EH (cell line): Measurements from ENCODE around the gene PDZRN3.
"Not testable (repeated sequence)": the region's sequence is repeated elsewhere in the genome, so short reads cannot be mapped to it uniquely, and the experiment has no call there.

Experiments
- DNase-seq: peaks from one replicate; pipeline ENCODE4 v3.0.0-alpha.2; 2015; ENCODE audit warnings: low read depth

Gene PDZRN3

GRCh38 chr3:73491287-73491662, 133.5 kb downstream of the PDZRN3 start:
- no peak for DNase-seq

DNA sequence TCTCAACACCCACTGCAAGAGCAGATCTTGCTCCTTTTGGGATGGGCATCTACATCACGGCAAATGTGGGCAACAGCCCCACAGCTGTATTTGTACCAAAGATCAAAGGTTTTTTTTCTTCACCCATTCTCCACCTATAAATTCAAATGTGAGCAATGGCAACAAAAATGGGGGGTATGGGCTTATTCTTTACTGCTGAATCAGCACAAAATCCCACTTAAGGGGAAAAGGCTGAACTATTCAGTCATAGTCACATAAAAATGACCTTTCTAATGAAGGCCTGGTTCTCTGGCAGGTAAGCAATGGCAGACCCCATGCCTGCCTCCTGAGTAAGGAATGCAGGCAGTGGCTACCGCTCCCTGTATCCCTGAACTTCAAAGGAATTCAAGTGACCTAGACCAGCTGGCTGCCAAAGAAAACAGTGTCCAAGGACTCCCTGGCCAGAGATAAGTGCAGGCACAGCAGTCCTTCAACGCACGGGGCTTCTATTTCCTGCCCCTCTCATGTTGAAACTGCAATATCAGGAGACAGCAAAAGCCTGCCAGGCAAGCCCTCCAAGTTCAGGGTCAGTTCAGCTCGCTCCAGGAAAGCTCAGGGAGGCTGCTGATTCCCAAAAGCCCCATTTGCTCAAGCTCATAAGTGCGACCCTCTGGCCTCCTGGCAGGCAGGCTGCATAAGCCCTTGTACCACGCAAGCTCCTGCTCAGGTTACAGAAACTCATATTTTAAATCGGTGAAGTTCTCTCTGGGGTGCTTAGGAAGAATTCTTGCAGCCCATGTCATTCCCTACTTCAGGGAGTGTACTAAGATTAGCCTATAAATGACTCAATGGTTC, 134.1 kb downstream of the PDZRN3 start:
- DNase-seq, result peak; percentile 42

- peak; percentile 46 for DNase-seq
Measured at GRCh38 chr3:73485877-73486330, 138.8 kb downstream of the PDZRN3 start.

GRCh38 chr3:73484656-73485248, 140.0 kb downstream of the PDZRN3 start:
- DNase-seq, result peak; percentile 59

DNA sequence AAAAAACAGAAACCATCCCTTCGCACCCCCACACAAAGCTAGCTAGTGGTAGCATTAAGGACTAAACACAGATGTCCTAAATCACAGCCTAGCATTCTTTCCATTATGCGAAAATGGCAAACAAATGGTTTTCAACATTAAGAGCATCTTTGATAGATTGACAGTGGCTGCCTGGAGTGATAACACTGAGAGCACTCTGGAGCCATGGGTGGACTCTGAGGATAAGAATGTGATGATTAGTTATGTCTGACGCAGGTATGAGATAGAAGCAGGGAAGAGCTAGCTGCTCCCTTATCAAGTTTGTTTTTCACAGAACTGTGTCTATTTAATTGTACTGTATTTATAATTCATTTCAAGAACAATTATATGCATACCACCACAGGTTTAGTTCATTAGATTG, 142.9 kb downstream of the PDZRN3 start:
- DNase-seq, result no peak

GRCh38 chr3:73480187-73480672, 144.5 kb downstream of the PDZRN3 start:
- peak; percentile 43 for DNase-seq

- no peak for DNase-seq
Measured at GRCh38 chr3:73479325-73479724, 145.4 kb downstream of the PDZRN3 start.

GRCh38 chr3:73478858-73479257, 145.9 kb downstream of the PDZRN3 start:
- no peak for DNase-seq

GRCh38 chr3:73475717-73476116, 149.0 kb downstream of the PDZRN3 start:
- no peak for DNase-seq

GRCh38 chr3:73475175-73475574, 149.6 kb downstream of the PDZRN3 start:
- no peak for DNase-seq

GRCh38 chr3:73474619-73475018, 150.1 kb downstream of the PDZRN3 start:
- DNase-seq, result no peak

DNA sequence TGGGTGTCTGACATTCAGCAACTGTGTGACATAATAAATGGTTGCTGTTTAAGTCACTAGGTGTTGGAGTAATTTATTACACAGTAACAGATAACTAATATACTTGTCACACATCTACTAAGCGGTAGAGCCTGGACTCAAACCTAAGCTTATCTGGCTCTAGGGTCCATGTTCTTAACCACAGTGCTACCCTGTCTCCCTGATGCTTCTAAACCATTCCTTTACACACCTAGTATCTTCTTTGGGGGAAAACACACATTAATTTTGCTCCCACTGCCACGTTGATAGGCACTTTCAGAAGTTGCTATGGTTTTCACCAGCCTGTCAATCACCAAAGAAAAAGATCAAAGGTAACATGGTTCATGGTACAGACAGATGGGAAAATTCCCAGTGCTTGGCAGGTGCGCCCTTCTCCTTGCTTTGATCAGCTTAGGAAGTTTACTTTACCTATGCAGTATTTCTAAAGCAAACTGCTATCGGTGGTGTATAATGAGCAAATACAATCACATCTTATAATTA, 150.8 kb downstream of the PDZRN3 start:
- no peak for DNase-seq

DNA sequence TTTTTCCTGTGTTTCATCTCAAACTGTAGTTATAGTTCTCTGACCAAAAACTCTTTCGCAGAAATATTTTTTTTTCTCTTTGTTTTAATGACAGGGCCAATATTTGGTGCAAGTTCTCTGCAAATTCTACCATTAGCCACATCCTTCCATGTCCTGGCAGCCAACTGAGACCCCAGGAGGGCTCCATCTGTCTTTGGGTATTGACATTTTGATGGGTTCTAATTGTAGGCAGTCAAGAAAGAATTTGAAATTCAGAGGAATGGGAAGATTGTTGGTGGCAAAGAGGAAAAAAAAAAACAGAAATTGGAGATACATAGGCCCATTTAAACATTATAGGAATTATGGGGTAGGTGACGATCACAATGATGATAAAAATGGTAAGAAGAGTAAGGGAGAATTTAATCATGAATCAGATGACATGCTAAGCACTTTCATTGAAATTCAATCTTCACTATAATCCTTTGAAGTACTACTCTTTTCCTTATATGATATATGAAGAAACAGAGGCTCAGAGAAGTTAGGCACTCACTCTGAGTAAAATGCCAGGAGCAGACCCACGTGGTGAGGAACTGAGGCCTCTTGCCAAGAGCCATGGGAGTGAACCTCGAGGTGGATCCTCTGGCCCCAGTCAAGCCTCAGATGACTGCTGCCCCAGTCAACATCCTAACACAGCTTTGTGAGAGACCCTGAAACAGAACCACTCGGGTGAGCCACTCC, 151.4 kb downstream of the PDZRN3 start:
- DNase-seq, result no peak

- no peak for DNase-seq
Measured at GRCh38 chr3:73471986-73472787, 152.6 kb downstream of the PDZRN3 start.

- DNase-seq, result peak; percentile 28
Measured at GRCh38 chr3:73470860-73471259, 153.9 kb downstream of the PDZRN3 start.

- no peak for DNase-seq
Measured at GRCh38 chr3:73469331-73469730, 155.4 kb downstream of the PDZRN3 start.

DNA sequence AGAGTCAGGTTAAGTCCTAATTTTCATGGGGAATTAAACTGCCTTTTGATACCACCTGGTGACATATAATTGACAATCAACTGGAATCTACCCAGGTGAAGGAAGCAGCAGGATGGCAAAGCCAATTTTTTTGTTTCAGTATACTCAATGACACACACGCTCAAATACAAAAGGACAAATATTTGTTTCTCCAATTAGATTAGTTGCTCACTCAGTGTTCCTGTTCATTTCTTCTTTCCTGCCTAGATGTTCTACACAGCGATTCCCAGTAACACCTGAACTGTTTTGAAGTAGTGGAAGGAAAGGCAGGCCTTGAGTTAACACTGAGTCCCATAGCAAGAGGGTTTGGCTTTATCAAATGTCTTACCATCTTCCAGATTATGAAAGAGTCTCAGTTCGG, 157.5 kb downstream of the PDZRN3 start:
- DNase-seq, result no peak

DNA sequence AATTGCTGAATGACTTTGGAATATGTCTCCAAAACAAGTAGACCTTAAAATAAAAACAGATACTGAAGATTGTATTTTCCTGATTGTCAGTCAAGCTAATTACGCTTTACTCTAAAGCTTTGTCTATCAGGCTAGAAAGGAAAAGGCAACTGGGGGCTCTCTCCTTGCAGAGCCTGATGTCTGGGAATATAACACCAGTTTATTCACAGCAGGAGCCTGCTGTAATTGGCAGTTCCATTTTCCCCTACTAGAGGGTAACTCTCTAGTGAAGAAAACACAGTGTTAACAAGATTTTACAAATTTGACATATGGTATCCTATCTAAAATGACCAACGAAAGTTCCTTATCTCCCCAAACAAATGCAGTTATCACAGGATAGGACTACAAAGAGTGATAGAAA, 158.8 kb downstream of the PDZRN3 start:
- DNase-seq, result no peak

- DNase-seq, result not testable (repeated sequence)
Measured at GRCh38 chr3:73464126-73464525, 160.6 kb downstream of the PDZRN3 start.

- DNase-seq, result peak; percentile 47
Measured at GRCh38 chr3:73461547-73461946, 163.2 kb downstream of the PDZRN3 start.

- DNase-seq, result no peak
Measured at GRCh38 chr3:73459711-73460110, 165.0 kb downstream of the PDZRN3 start.

DNA sequence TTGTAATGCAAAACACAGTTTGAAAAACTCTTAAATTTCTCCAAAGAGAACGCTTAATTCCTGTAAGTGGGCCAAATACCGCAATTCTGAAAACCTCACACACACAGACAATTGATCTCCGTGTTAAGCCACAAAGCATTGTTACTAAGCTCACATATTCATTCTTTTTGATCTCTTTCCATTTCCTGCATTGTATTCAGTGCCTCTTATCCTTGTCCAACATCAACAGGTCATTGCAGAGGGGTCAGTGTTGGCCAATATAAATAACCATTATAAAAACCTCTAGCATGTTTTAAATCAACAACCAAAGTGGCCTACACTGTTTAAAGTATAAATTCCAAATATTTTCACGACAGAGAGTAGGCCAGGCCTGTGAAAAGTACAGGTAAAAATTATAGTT, 171.1 kb downstream of the PDZRN3 start:
- peak; percentile 38 for DNase-seq
